Hepatocyte (in vitro differentiated cells): ENCODE measurements around the gene PLCL1.

Experiments used
- CTCF ChIP-seq: fragments of 200-600 bp; sonication (generic); IDR thresholded peaks from 2 replicates; pipeline ENCODE4 v1.5.1; 2016; ENCODE audit warnings: antibody characterized with exemption, mild to moderate bottlenecking; ENCODE audit not compliant: poor library complexity
- EZH2 ChIP-seq: fragments of 200-600 bp; sonication (generic); IDR thresholded peaks from 2 replicates; pipeline ENCODE4 v1.6.1; 2016; ENCODE audit warnings: antibody characterized with exemption, mild to moderate bottlenecking, borderline replicate concordance
- EZH2phosphoT487 ChIP-seq: fragments of 200-600 bp; sonication (generic); IDR thresholded peaks from one replicate; pipeline ENCODE4 v1.6.1; 2018; ENCODE audit warnings: antibody characterized with exemption, mild to moderate bottlenecking, low read depth, moderate library complexity; ENCODE audit not compliant: unreplicated experiment, severe bottlenecking

- TF ChIP-seq CTCF (no peak), EZH2 (no peak), EZH2phosphoT487 (no peak)
Observed at GRCh38 chr2:198178766-198179165, 374.4 kb downstream of the PLCL1 start.
